ENCODE results near the gene FGD2.

- TF ChIP-seq REST (tag by site-specific recombination; IDR thresholded peaks at IDR 0.05), result no peak
- TF ChIP-seq CTCF (tag by site-specific recombination; IDR thresholded peaks at IDR 0.05), result no peak
- no peak for TF ChIP-seq ZBTB26 (tag by site-specific recombination; optimal IDR thresholded peaks at IDR 0.05)
- no peak for TF ChIP-seq ZNF558 (tag by site-specific recombination; IDR thresholded peaks at IDR 0.05)
- no peak for TF ChIP-seq ZFHX2 (tag by site-specific recombination; conservative IDR thresholded peaks at IDR 0.05)
- no peak for TF ChIP-seq PRDM2 (tag by site-specific recombination; IDR thresholded peaks at IDR 0.05; ENCODE audit: borderline replicate concordance)
- TF ChIP-seq YY1 (tag by site-specific recombination; IDR thresholded peaks at IDR 0.05), result no peak
- TF ChIP-seq KLF1 (tag by site-specific recombination; IDR thresholded peaks at IDR 0.05), result no peak
- TF ChIP-seq ZNF114 (tag by site-specific recombination; IDR thresholded peaks at IDR 0.05), result no peak
- TF ChIP-seq ZNF37A (tag by site-specific recombination; IDR thresholded peaks at IDR 0.05), result no peak
These were observed 49.6 kb upstream of the FGD2 start for GRCh38 chr6:36955671-36956445.

Data from HEK293 (cell line).